ENCODE measurements around the gene CALN1. TPM values are rescaled to one million over a fixed set of nuclear protein-coding genes. Genes with fewer than 3 reads are reported as not detected.

CALN1 gene
- total and polyA plus RNA-seq, 4 donors, result 0.14 to 0.84 (median 0.24) TPM

DNA sequence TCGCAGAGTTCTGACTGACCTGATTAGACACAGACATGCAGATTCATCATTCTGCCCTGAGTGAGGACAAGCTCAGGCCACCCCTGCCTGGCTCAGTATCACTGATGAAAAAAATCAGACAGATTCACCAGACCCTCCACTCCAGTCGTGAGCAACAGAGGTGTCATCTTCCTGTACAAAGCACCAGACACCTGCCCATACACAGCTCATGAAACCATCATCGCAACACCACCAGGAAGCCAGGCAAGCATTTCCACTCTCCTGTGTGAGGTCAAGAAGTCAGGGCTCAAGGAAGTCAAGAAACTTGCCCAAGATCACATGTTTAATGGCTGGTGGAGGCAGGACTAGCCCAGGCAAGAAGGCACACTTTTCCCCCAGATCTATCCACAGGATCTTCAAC is 163.0 kb downstream of the CALN1 start:
- peaks cover 0 to 3% (median 1%) of the 10 kb centered on the region in 4 donors for H3K9me3 ChIP-seq (ENCODE audit: control insufficient read depth in 4 of 4, low read length in 3 of 4)
- no peaks in the 10 kb centered on the region for H3K27me3 ChIP-seq (ENCODE audit: control insufficient read depth in 4 of 4, insufficient read depth in 4 of 4, low read length in 3 of 4)
- H3K36me3 ChIP-seq (ENCODE audit: control insufficient read depth in 4 of 4, insufficient read depth in 3 of 4, low read depth in 1 of 4, low read length in 3 of 4), result no peaks in the 10 kb centered on the region
- WGBS, result 82% methylated on average over 3 of the region's 3 CpGs
- no peaks in the 10 kb centered on the region for H3K4me1 ChIP-seq (ENCODE audit: control insufficient read depth in 4 of 4, insufficient read depth in 4 of 4, low read length in 3 of 4)
- no peak overlapping the region for H3K27ac ChIP-seq (ENCODE audit: low read depth in 1 of 2, low read length in 2 of 2)
- TF ChIP-seq, protein P1, sequence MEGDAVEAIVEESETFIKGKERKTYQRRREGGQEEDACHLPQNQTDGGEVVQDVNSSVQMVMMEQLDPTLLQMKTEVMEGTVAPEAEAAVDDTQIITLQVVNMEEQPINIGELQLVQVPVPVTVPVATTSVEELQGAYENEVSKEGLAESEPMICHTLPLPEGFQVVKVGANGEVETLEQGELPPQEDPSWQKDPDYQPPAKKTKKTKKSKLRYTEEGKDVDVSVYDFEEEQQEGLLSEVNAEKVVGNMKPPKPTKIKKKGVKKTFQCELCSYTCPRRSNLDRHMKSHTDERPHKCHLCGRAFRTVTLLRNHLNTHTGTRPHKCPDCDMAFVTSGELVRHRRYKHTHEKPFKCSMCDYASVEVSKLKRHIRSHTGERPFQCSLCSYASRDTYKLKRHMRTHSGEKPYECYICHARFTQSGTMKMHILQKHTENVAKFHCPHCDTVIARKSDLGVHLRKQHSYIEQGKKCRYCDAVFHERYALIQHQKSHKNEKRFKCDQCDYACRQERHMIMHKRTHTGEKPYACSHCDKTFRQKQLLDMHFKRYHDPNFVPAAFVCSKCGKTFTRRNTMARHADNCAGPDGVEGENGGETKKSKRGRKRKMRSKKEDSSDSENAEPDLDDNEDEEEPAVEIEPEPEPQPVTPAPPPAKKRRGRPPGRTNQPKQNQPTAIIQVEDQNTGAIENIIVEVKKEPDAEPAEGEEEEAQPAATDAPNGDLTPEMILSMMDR (IDR thresholded peaks at IDR 0.05; ENCODE audit: low read depth, low read length, missing input control), result no peak
- TF ChIP-seq, protein P2, sequence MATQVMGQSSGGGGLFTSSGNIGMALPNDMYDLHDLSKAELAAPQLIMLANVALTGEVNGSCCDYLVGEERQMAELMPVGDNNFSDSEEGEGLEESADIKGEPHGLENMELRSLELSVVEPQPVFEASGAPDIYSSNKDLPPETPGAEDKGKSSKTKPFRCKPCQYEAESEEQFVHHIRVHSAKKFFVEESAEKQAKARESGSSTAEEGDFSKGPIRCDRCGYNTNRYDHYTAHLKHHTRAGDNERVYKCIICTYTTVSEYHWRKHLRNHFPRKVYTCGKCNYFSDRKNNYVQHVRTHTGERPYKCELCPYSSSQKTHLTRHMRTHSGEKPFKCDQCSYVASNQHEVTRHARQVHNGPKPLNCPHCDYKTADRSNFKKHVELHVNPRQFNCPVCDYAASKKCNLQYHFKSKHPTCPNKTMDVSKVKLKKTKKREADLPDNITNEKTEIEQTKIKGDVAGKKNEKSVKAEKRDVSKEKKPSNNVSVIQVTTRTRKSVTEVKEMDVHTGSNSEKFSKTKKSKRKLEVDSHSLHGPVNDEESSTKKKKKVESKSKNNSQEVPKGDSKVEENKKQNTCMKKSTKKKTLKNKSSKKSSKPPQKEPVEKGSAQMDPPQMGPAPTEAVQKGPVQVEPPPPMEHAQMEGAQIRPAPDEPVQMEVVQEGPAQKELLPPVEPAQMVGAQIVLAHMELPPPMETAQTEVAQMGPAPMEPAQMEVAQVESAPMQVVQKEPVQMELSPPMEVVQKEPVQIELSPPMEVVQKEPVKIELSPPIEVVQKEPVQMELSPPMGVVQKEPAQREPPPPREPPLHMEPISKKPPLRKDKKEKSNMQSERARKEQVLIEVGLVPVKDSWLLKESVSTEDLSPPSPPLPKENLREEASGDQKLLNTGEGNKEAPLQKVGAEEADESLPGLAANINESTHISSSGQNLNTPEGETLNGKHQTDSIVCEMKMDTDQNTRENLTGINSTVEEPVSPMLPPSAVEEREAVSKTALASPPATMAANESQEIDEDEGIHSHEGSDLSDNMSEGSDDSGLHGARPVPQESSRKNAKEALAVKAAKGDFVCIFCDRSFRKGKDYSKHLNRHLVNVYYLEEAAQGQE (IDR thresholded peaks at IDR 0.05), result no peak
- TF ChIP-seq, protein P3, sequence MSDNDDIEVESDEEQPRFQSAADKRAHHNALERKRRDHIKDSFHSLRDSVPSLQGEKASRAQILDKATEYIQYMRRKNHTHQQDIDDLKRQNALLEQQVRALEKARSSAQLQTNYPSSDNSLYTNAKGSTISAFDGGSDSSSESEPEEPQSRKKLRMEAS (IDR thresholded peaks at IDR 0.05), result no peak
- TF ChIP-seq GABPA (IDR thresholded peaks at IDR 0.05 in 1 of 2, conservative IDR thresholded peaks at IDR 0.05 in 1 of 2) (no peak), FOXA2 (IDR thresholded peaks at IDR 0.05) (no peak)
- H3K9ac ChIP-seq (ENCODE audit: low read depth in 1 of 2, low read length in 2 of 2), result no peak overlapping the region
- no peak for DNase-seq (ENCODE audit: low spot score)
- no peak overlapping the region for H3K4me3 ChIP-seq (ENCODE audit: low read depth in 1 of 3, low read length in 3 of 3)

DNA sequence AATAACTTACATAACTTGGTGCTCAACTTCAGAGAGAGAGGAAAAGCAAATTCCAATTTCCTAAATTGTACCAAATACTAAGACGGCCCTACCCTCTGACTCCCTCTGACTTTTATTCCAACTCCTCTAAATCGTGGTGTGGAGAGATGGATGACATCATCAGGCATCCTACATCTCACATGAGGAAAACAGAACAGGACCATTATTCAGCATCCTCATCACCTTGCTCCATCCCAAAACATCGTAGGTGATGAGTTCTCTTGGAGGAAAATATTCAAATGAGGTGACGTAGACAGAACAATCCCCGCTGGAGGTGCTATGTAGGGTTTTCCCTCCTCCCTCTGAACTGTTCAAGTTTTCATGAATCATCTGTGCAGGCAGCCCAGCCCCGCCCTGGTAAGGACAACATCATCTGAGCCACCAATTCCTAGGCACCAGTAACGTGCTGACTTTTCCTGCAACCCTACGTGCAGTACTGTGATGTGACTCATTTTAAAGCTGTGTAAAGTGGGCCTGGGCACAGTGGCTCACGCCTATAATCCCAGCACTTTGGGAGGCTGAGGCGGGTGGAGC is 167.2 kb downstream of the CALN1 start:
- H3K36me3 ChIP-seq (ENCODE audit: control insufficient read depth in 4 of 4, insufficient read depth in 3 of 4, low read depth in 1 of 4, low read length in 3 of 4), result no peaks in the 10 kb centered on the region
- H3K9me3 ChIP-seq (ENCODE audit: control insufficient read depth in 4 of 4, low read length in 3 of 4), result peaks cover 0 to 3% (median 1%) of the 10 kb centered on the region in 4 donors
- DNase-seq (ENCODE audit: low spot score), result no peak
- no peaks in the 10 kb centered on the region for H3K4me1 ChIP-seq (ENCODE audit: control insufficient read depth in 4 of 4, insufficient read depth in 4 of 4, low read length in 3 of 4)
- no peak overlapping the region for H3K27ac ChIP-seq (ENCODE audit: low read depth in 1 of 2, low read length in 2 of 2)
- TF ChIP-seq YY1 (IDR thresholded peaks at IDR 0.05) (no peak), FOXA2 (IDR thresholded peaks at IDR 0.05) (no peak), GABPA (IDR thresholded peaks at IDR 0.05 in 1 of 2, conservative IDR thresholded peaks at IDR 0.05 in 1 of 2) (no peak), NR2F2 (IDR thresholded peaks at IDR 0.05) (no peak), JUND (IDR thresholded peaks at IDR 0.05) (no peak), RXRA (IDR thresholded peaks at IDR 0.05) (no peak), SP1 (IDR thresholded peaks at IDR 0.05) (no peak), FOXA1 (IDR thresholded peaks at IDR 0.05) (no peak), HNF4A (conservative IDR thresholded peaks at IDR 0.05) (no peak), TAF1 (conservative IDR thresholded peaks at IDR 0.05) (no peak), EGR1 (IDR thresholded peaks at IDR 0.05; ENCODE audit: low read depth in 2 of 2) (no peak)
- TF ChIP-seq, protein P1 (IDR thresholded peaks at IDR 0.05; ENCODE audit: low read depth, low read length, missing input control), result no peak
- TF ChIP-seq, protein P4, sequence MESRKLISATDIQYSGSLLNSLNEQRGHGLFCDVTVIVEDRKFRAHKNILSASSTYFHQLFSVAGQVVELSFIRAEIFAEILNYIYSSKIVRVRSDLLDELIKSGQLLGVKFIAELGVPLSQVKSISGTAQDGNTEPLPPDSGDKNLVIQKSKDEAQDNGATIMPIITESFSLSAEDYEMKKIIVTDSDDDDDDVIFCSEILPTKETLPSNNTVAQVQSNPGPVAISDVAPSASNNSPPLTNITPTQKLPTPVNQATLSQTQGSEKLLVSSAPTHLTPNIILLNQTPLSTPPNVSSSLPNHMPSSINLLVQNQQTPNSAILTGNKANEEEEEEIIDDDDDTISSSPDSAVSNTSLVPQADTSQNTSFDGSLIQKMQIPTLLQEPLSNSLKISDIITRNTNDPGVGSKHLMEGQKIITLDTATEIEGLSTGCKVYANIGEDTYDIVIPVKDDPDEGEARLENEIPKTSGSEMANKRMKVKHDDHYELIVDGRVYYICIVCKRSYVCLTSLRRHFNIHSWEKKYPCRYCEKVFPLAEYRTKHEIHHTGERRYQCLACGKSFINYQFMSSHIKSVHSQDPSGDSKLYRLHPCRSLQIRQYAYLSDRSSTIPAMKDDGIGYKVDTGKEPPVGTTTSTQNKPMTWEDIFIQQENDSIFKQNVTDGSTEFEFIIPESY (IDR thresholded peaks at IDR 0.05), result no peak
- TF ChIP-seq, protein P2 (IDR thresholded peaks at IDR 0.05), result no peak
- TF ChIP-seq, protein P3 (IDR thresholded peaks at IDR 0.05), result no peak
- TF ChIP-seq, protein P5, sequence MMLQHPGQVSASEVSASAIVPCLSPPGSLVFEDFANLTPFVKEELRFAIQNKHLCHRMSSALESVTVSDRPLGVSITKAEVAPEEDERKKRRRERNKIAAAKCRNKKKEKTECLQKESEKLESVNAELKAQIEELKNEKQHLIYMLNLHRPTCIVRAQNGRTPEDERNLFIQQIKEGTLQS (IDR thresholded peaks at IDR 0.05), result no peak
- no peak overlapping the region for H3K9ac ChIP-seq (ENCODE audit: low read depth in 1 of 2, low read length in 2 of 2)
- no peak overlapping the region for H3K4me3 ChIP-seq (ENCODE audit: low read depth in 1 of 3, low read length in 3 of 3)
- H3K27me3 ChIP-seq (ENCODE audit: control insufficient read depth in 4 of 4, insufficient read depth in 4 of 4, low read length in 3 of 4), result no peaks in the 10 kb centered on the region
- 66% methylated on average over 10 of the region's 10 CpGs for WGBS

Data from liver (tissue), 9 donors.